GM12878 (cell line): ENCODE results near the gene LMCD1. TPM values are rescaled to one million over a fixed set of nuclear protein-coding genes. Genes with fewer than 3 reads are reported as not detected.

Source experiments
- ATAC-seq: fragments of 200-7000 bp; cut with Tn5 transposase; 3 replicates; pipeline ENCODE4 v1.9.1; 2020; ENCODE audit warnings: mild to moderate bottlenecking, moderate library complexity
- BruUV-seq: library from RNA; stranded (reverse); fragments of 400-500 nt; replicated peaks from 2 replicates; lab custom pipeline; 2021; lab: Mats Ljungman, UMichigan
- CTCF ChIA-PET: fragments of 300-600 bp; sonication (Branson Sonifier 250); formaldehyde crosslinking; extraction: SDS; loops from one replicate; lab custom pipeline; 2021; ENCODE audit warnings: inconsistent platforms; lab: Yijun Ruan, JAX
- POLR2A ChIA-PET: fragments of 350-600 bp; formaldehyde crosslinking; extraction: SDS; loops from one replicate; lab custom pipeline; 2021; ENCODE audit warnings: inconsistent platforms; lab: Charles Lee
- RAD21 ChIA-PET: fragments of 300-600 bp; sonication (Branson Sonifier 250); formaldehyde crosslinking; loops from one replicate; lab custom pipeline; 2023; ENCODE audit warnings: antibody characterized with exemption; ENCODE audit not compliant: unreplicated experiment; lab: Charles Lee
- SMC1A ChIA-PET: fragments of 300-600 bp; sonication (Branson Sonifier 250); formaldehyde crosslinking; loops from one replicate; lab custom pipeline; 2023; ENCODE audit not compliant: unreplicated experiment, uncharacterized antibody; lab: Charles Lee
- DNase-seq: peaks from one replicate; pipeline ENCODE4 v3.0.0-alpha.2; 2011; ENCODE audit warnings: low read depth, low spot score
- FAIRE-seq: peaks from 3 replicates; lab custom pipeline; 2011; peaks lifted over from hg19 to GRCh38; lab: Jason Lieb, UNC
- H2AFZ ChIP-seq: 2 replicates; pipeline ENCODE4 v1.6.0; 2011; ENCODE audit warnings: low read depth, low read length, control low read depth; ENCODE audit not compliant: control insufficient read depth
- H3K27ac ChIP-seq: 2 replicates; pipeline ENCODE4 v1.5.1; 2011; ENCODE audit warnings: control low read depth; ENCODE audit not compliant: control insufficient read depth, insufficient read depth
- H3K27me3 ChIP-seq, 2 experiments: replicated peaks in 1 of 2; 2 replicates each; pipeline versions ENCODE4 v1.6.0 to v1.6.1; 2011; ENCODE audit warnings: low read length in 1 of 2; ENCODE audit not compliant: control insufficient read depth in 2 of 2, insufficient read depth in 2 of 2
- H3K36me3 ChIP-seq, 2 experiments: 2 replicates each; pipeline ENCODE4 v1.5.1; 2011; ENCODE audit warnings: low read length in 1 of 2; ENCODE audit not compliant: control insufficient read depth in 2 of 2, insufficient read depth in 2 of 2
- H3K4me1 ChIP-seq: 2 replicates; pipeline ENCODE4 v1.6.1; 2011; ENCODE audit warnings: mild to moderate bottlenecking, low read length, moderate library complexity, mixed read lengths; ENCODE audit not compliant: control insufficient read depth, insufficient read depth
- H3K4me2 ChIP-seq: 2 replicates; pipeline ENCODE4 v1.6.0; 2011; ENCODE audit warnings: control low read depth; ENCODE audit not compliant: control insufficient read depth, insufficient read depth
- H3K4me3 ChIP-seq: fragments of 200-600 bp; sonication (generic); 2 replicates; pipeline ENCODE4 v1.5.1; 2016
- H3K79me2 ChIP-seq: 2 replicates; pipeline ENCODE4 v1.6.0; 2011; ENCODE audit warnings: low read length; ENCODE audit not compliant: control insufficient read depth, insufficient read depth
- H3K9ac ChIP-seq: 2 replicates; pipeline ENCODE4 v1.8.0; 2011; ENCODE audit warnings: low read length, control low read depth, mixed read lengths; ENCODE audit not compliant: control insufficient read depth, insufficient read depth
- H3K9me3 ChIP-seq: replicated peaks from 3 replicates; pipeline ENCODE4 v1.5.1; 2011; ENCODE audit warnings: mild to moderate bottlenecking, low read length; ENCODE audit not compliant: control insufficient read depth, insufficient read depth
- H4K20me1 ChIP-seq: 2 replicates; pipeline ENCODE4 v1.6.0; 2011; ENCODE audit not compliant: control insufficient read depth, insufficient read depth
- CBX5 ChIP-seq: sonication (generic); IDR thresholded peaks from 2 replicates; pipeline ENCODE4 v1.6.1; 2016; ENCODE audit warnings: low read depth, moderate library complexity, mild to moderate bottlenecking, inconsistent platforms
- CEBPB ChIP-seq, 2 experiments: fragments of 150-350 bp in 1 of 2; IDR thresholded peaks; 2 replicates each; pipeline ENCODE4 v1.6.1; 2012 to 2014; ENCODE audit warnings: low read depth in 2 of 2, low read length in 2 of 2, borderline replicate concordance in 1 of 2, inconsistent platforms in 1 of 2
- IKZF1 ChIP-seq: fragments of 450-650 bp; conservative IDR thresholded peaks from 2 replicates; pipeline ENCODE4 v1.6.1; 2017; ENCODE audit warnings: antibody characterized with exemption, mild to moderate bottlenecking
- SIX5 ChIP-seq: IDR thresholded peaks from 2 replicates; pipeline ENCODE4 v1.6.1; 2011; ENCODE audit warnings: mild to moderate bottlenecking, low read depth, low read length, moderate library complexity; ENCODE audit not compliant: severe bottlenecking
- SPI1 ChIP-seq: IDR thresholded peaks from 2 replicates; pipeline ENCODE4 v1.6.1; 2011; ENCODE audit warnings: low read depth, mild to moderate bottlenecking, low read length, moderate library complexity, borderline replicate concordance; ENCODE audit not compliant: insufficient read depth
- YY1 ChIP-seq: IDR thresholded peaks from 2 replicates; pipeline ENCODE4 v1.6.1; 2011; ENCODE audit warnings: low read depth, mild to moderate bottlenecking, low read length
- WGBS: methylation state at CpG from one replicate; pipeline ENCODE4 v1.1.6; 2016; ENCODE audit warnings: low lambda C conversion rate; ENCODE audit not compliant: insufficient replicate concordance, insufficient coverage; ENCODE audit errors: missing lambda C conversion rate; 5-methylcytosine and 5-hydroxymethylcytosine counted together
- in situ Hi-C: fragments of 300-500 bp; cut with MboI; formaldehyde crosslinking; loops from 9 replicates; pipeline ENCODE4 v1.14.3; 2018; ENCODE audit warnings: mixed read lengths
- intact Hi-C: fragments of 100-400 bp; cut with micrococcal nuclease; formaldehyde crosslinking; loops from one replicate; pipeline ENCODE4 v1.14.2; 2022; ENCODE audit not compliant: unreplicated experiment
- polyA plus RNA-seq, 11 experiments: library from polyadenylated mRNA; depleted of rRNA in 4 of 11; unstranded in 6 of 11; stranded (reverse) in 5 of 11; fragments of >200 nt; fragmentation: Nextera tagmentation in 4 of 11; fragmentation: Illumina TruSeq in 1 of 11; extraction: Ambion mirVana in 4 of 11; extraction: Trizol in 1 of 11; gene quantifications; 1 replicate in 1 of 11; 2 replicates in 10 of 11; pipeline versions ENCODE4 v1.2.1 to v1.2.3, GENCODE V29; 2011 to 2016; ENCODE audit warnings: inconsistent platforms in 2 of 11, missing spikeins in 2 of 11, low read depth in 1 of 11
- total RNA-seq, 4 experiments: library from RNA; depleted of rRNA in 3 of 4; stranded (reverse); fragments of >200 nt in 3 of 4; fragmentation: Illumina TruSeq in 1 of 4; extraction: Trizol in 1 of 4; gene quantifications; 2 replicates each; pipeline versions ENCODE4 v1.2.1 to v1.2.3, GENCODE V29; 2013 to 2021

The LMCD1 gene
- total and polyA plus RNA-seq, 10 of the 15 experiments (the other 5 are each of a cell fraction or from before 2014, with no cell fraction given), result 0.27 to 6.4 (median 1.7) TPM

GRCh38 chr3:8455526-8456411 lies 45.9 kb upstream of the LMCD1 start:
- RAD21 ChIA-PET, result no interaction called here
- in situ Hi-C loops, result no loop called here

GRCh38 chr3:8456412-8456811 lies 45.2 kb upstream of the LMCD1 start:
- in situ Hi-C loops, result no loop called here
- H4K20me1 ChIP-seq, result no peaks in the 10 kb centered on the region
- H3K79me2 ChIP-seq, result no peaks in the 10 kb centered on the region
- BruUV-seq, result no TSS peak
- H3K4me3 ChIP-seq, result no peak overlapping the region
- H2AFZ ChIP-seq, result no peak overlapping the region
- intact Hi-C loops, result no loop called here
- H3K27ac ChIP-seq, result no peak overlapping the region
- H3K9ac ChIP-seq, result no peak overlapping the region
- no peaks in the 10 kb centered on the region for H3K4me1 ChIP-seq
- no peak overlapping the region for H3K4me2 ChIP-seq
- H3K36me3 ChIP-seq, result no peaks in the 10 kb centered on the region
- CTCF ChIA-PET, result interaction anchor here (0.7 to 1.3 kb wide), 2 partner anchors 40 to 41 kb away, joined by 3 read pairs; no protein-coding TSS in a partner anchor
- WGBS, result 35% methylated on average over 3 of the region's 3 CpGs
- SMC1A ChIA-PET, result interaction anchor here (0.6 to 1.3 kb wide), 4 partner anchors 13 to 37 kb away, joined by 3 read pairs; no protein-coding TSS in a partner anchor
- no peaks in the 10 kb centered on the region for H3K9me3 ChIP-seq
- no peak for FAIRE-seq
- RAD21 ChIA-PET, result no interaction called here
- ATAC-seq, result no peak
- POLR2A ChIA-PET, result interaction anchor here (1.2 kb wide), 1 partner anchor 119 kb away, joined by 3 read pairs; no protein-coding TSS in a partner anchor
- H3K27me3 ChIP-seq, result no peaks in the 10 kb centered on the region
- no peak for DNase-seq
- TF ChIP-seq CEBPB (IDR thresholded peaks at IDR 0.05; ENCODE audit: borderline replicate concordance in 1 of 2, low read depth in 2 of 2, low read length in 2 of 2), result no peak

More at GRCh38 chr3:8455526-8456411, 45.9 kb upstream of the LMCD1 start:
- ATAC-seq, result no peak
- H3K4me1 ChIP-seq, result no peaks in the 10 kb centered on the region
- H3K36me3 ChIP-seq, result no peaks in the 10 kb centered on the region
- H3K27ac ChIP-seq, result no peak overlapping the region
- no peak overlapping the region for H3K4me2 ChIP-seq
- H3K4me3 ChIP-seq, result no peak overlapping the region
- no peak for TF ChIP-seq YY1
- TF ChIP-seq CBX5, result no peak
- no peak for TF ChIP-seq IKZF1
- TF ChIP-seq SPI1, result no peak
- no peak for TF ChIP-seq SIX5
- POLR2A ChIA-PET, result no interaction called here
- H2AFZ ChIP-seq, result no peak overlapping the region
- H3K27me3 ChIP-seq, result no peaks in the 10 kb centered on the region
- SMC1A ChIA-PET, result interaction anchor here (1.1 to 2.0 kb wide), 4 partner anchors 12 to 140 kb away, joined by 3 to 5 read pairs (median 3); no protein-coding TSS in a partner anchor
- no peak for FAIRE-seq
- WGBS, result 50% methylated on average over 5 of the region's 5 CpGs
- no peaks in the 10 kb centered on the region for H4K20me1 ChIP-seq
- no peak for DNase-seq
- H3K9ac ChIP-seq, result no peak overlapping the region
- intact Hi-C loops, result no loop called here
- CTCF ChIA-PET, result interaction anchor here (0.9 kb wide), 1 partner anchor 167 kb away, joined by 3 read pairs; no protein-coding TSS in a partner anchor
- H3K79me2 ChIP-seq, result no peaks in the 10 kb centered on the region
- no TSS peak for BruUV-seq
- H3K9me3 ChIP-seq, result no peaks in the 10 kb centered on the region
